ENCODE results near the gene OSBPL1A.

GRCh38 chr18:24219561-24220317, 177.9 kb downstream of the OSBPL1A start:
- TF ChIP-seq CTCF (IDR thresholded peaks at IDR 0.05 in 2 of 3, conservative IDR thresholded peaks at IDR 0.05 in 1 of 3; ENCODE audit: control insufficient read depth in 2 of 3, extremely low read depth in 1 of 3, insufficient read depth in 1 of 3, low read depth in 3 of 3, low read length in 3 of 3) (no peak), BCLAF1 (IDR thresholded peaks at IDR 0.05) (no peak), CHD4 (IDR thresholded peaks at IDR 0.05) (no peak), E4F1 (IDR thresholded peaks at IDR 0.05; ENCODE audit: borderline replicate concordance, partially characterized antibody) (no peak), DPF2 (IDR thresholded peaks at IDR 0.05) (no peak), E2F4 (IDR thresholded peaks at IDR 0.05; ENCODE audit: low read depth, low read length) (no peak), ZNF207 (IDR thresholded peaks at IDR 0.05; ENCODE audit: borderline replicate concordance) (no peak)
